ENCODE results near the gene SLC7A6. TPM values are rescaled to one million over a fixed set of nuclear protein-coding genes. Genes with fewer than 3 reads are reported as not detected.

SLC7A6 gene
- total RNA-seq (2014; rRNA removed; shearing (Covaris generic)): 21.3 and 22.2 TPM in 2 replicates
- 17.1 and 26.5 TPM in 2 replicates for polyA plus RNA-seq (2015; cell fraction: cytosol; rRNA removed)
- polyA plus RNA-seq (2015; cell fraction: nucleus; rRNA removed): 91.9 and 106 TPM in 2 replicates

- DNase-seq (ENCODE audit: low read depth, low spot score): peak; percentile 53
- in situ Hi-C loops (cut with HindIII; ENCODE audit: low pct_unique_long_range_greater_than_20kb, low sequenced_read_pairs): no loop called here
These were observed at the start of gene SLC7A6 for GRCh38 chr16:68264128-68265077. Gene SLC7A6 (plus strand): TSS chr16:68264526. CDS start chr16:68274727, 10,201 bp downstream.

GRCh38 chr16:68214726-68215125 is 49.6 kb upstream of the SLC7A6 start:
- in situ Hi-C loops (cut with HindIII; ENCODE audit: low pct_unique_long_range_greater_than_20kb, low sequenced_read_pairs): no loop called here
- DNase-seq (ENCODE audit: low read depth, low spot score): no peak

GRCh38 chr16:68215302-68215701 is 49.0 kb upstream of the SLC7A6 start:
- in situ Hi-C loops (cut with HindIII; ENCODE audit: low pct_unique_long_range_greater_than_20kb, low sequenced_read_pairs): no loop called here
- DNase-seq (ENCODE audit: low read depth, low spot score): no peak

GRCh38 chr16:68216240-68216639 is 48.1 kb upstream of the SLC7A6 start:
- DNase-seq (ENCODE audit: low read depth, low spot score): no peak
- in situ Hi-C loops (cut with HindIII; ENCODE audit: low pct_unique_long_range_greater_than_20kb, low sequenced_read_pairs): no loop called here

- in situ Hi-C loops (cut with HindIII; ENCODE audit: low pct_unique_long_range_greater_than_20kb, low sequenced_read_pairs): no loop called here
These were observed 46.8 kb upstream of the SLC7A6 start for GRCh38 chr16:68217506-68217905.

GRCh38 chr16:68219725-68220351 is 44.5 kb upstream of the SLC7A6 start:
- no peak for DNase-seq (ENCODE audit: low read depth, low spot score)
- in situ Hi-C loops (cut with HindIII; ENCODE audit: low pct_unique_long_range_greater_than_20kb, low sequenced_read_pairs): no loop called here

More at GRCh38 chr16:68217506-68217905, 46.8 kb upstream of the SLC7A6 start:
- no peak for DNase-seq (ENCODE audit: low read depth, low spot score)

- no peak for DNase-seq (ENCODE audit: low read depth, low spot score)
- in situ Hi-C loops (cut with HindIII; ENCODE audit: low pct_unique_long_range_greater_than_20kb, low sequenced_read_pairs): no loop called here
These were observed 41.3 kb upstream of the SLC7A6 start for GRCh38 chr16:68223072-68223471.

GRCh38 chr16:68226116-68226515 is 38.2 kb upstream of the SLC7A6 start:
- in situ Hi-C loops (cut with HindIII; ENCODE audit: low pct_unique_long_range_greater_than_20kb, low sequenced_read_pairs): no loop called here
- DNase-seq (ENCODE audit: low read depth, low spot score): no peak

- no peak for DNase-seq (ENCODE audit: low read depth, low spot score)
- in situ Hi-C loops (cut with HindIII; ENCODE audit: low pct_unique_long_range_greater_than_20kb, low sequenced_read_pairs): no loop called here
These were observed 37.0 kb upstream of the SLC7A6 start for GRCh38 chr16:68227183-68227793.

GRCh38 chr16:68227850-68228553 is 36.3 kb upstream of the SLC7A6 start:
- peak; percentile 3 for DNase-seq (ENCODE audit: low read depth, low spot score)
- in situ Hi-C loops (cut with HindIII; ENCODE audit: low pct_unique_long_range_greater_than_20kb, low sequenced_read_pairs): no loop called here

- in situ Hi-C loops (cut with HindIII; ENCODE audit: low pct_unique_long_range_greater_than_20kb, low sequenced_read_pairs): no loop called here
- DNase-seq (ENCODE audit: low read depth, low spot score): no peak
These were observed 35.7 kb upstream of the SLC7A6 start for GRCh38 chr16:68228652-68229051.

- in situ Hi-C loops (cut with HindIII; ENCODE audit: low pct_unique_long_range_greater_than_20kb, low sequenced_read_pairs): no loop called here
- peak; percentile 70 for DNase-seq (ENCODE audit: low read depth, low spot score)
These were observed 34.7 kb upstream of the SLC7A6 start for GRCh38 chr16:68229431-68230175.

- DNase-seq (ENCODE audit: low read depth, low spot score): no peak
- in situ Hi-C loops (cut with HindIII; ENCODE audit: low pct_unique_long_range_greater_than_20kb, low sequenced_read_pairs): no loop called here
These were observed 34.2 kb upstream of the SLC7A6 start for GRCh38 chr16:68230176-68230571.

GRCh38 chr16:68230956-68231355 is 33.4 kb upstream of the SLC7A6 start:
- in situ Hi-C loops (cut with HindIII; ENCODE audit: low pct_unique_long_range_greater_than_20kb, low sequenced_read_pairs): no loop called here
- DNase-seq (ENCODE audit: low read depth, low spot score): no peak

GRCh38 chr16:68231384-68232136 is 32.8 kb upstream of the SLC7A6 start:
- in situ Hi-C loops (cut with HindIII; ENCODE audit: low pct_unique_long_range_greater_than_20kb, low sequenced_read_pairs): no loop called here

GRCh38 chr16:68232335-68232734 is 32.0 kb upstream of the SLC7A6 start:
- in situ Hi-C loops (cut with HindIII; ENCODE audit: low pct_unique_long_range_greater_than_20kb, low sequenced_read_pairs): no loop called here
- DNase-seq (ENCODE audit: low read depth, low spot score): no peak

More at GRCh38 chr16:68231384-68232136, 32.8 kb upstream of the SLC7A6 start:
- no peak for DNase-seq (ENCODE audit: low read depth, low spot score)

All from SK-MEL-5 (cell line).